NCI-H2196 (cell line): ENCODE results near the gene TBX20.
"Not testable (repeated sequence)": the region's sequence is repeated elsewhere in the genome, so short reads cannot be mapped to it uniquely, and the experiment has no call there.

Experiments used
- DNase-seq: peaks from one replicate; lab custom pipeline; 2025; ENCODE audit not compliant: unreplicated experiment; lab: John Stamatoyannopoulos, UW

The TBX20 gene

GRCh38 chr7:35172131-35172530, 81.8 kb downstream of the TBX20 start:
- DNase-seq = not testable (repeated sequence)

GRCh38 chr7:35167658-35168057, 86.2 kb downstream of the TBX20 start:
- DNase-seq = not testable (repeated sequence)

- DNase-seq = not testable (repeated sequence)
These were observed 86.7 kb downstream of the TBX20 start for GRCh38 chr7:35167158-35167557.

- peak; percentile 4 for DNase-seq
These were observed 92.7 kb downstream of the TBX20 start for GRCh38 chr7:35161059-35161740.
